GM18526 (cell line): ENCODE data around the gene ZNF726.

Experiments used
- POLR2A ChIP-seq: IDR thresholded peaks from 3 replicates; pipeline ENCODE4 v1.6.1; 2011; ENCODE audit not compliant: insufficient read length; ENCODE audit errors: extremely low read depth

The ZNF726 gene

GRCh38 chr19:23914402-23915286, at the start of gene ZNF726:
TSS of gene ZNF726 (plus strand) at chr19:23914886. CDS start at chr19:23914995, 109 bp downstream.
- TF ChIP-seq POLR2A = peak; percentile 57

DNA sequence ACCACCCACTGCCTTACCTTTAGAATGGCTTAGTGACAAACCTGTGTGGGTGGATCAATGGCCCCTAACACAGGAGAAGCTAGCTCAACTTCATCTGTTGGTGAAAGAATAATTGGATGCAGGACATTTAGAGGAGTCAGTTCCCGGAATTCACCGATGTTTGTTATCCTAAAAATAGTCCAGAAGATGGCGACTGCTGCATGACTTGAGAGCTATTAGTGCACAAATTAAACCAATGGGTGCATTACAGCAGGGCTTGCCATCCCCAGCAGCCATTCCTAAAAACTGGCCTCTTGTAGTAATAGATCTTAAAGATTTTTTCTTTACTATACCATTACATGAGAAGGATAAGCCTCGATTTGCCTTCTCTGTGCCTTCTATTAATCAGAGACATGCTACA, 46.8 kb upstream of the ZNF726 start:
- TF ChIP-seq POLR2A = no peak

DNA sequence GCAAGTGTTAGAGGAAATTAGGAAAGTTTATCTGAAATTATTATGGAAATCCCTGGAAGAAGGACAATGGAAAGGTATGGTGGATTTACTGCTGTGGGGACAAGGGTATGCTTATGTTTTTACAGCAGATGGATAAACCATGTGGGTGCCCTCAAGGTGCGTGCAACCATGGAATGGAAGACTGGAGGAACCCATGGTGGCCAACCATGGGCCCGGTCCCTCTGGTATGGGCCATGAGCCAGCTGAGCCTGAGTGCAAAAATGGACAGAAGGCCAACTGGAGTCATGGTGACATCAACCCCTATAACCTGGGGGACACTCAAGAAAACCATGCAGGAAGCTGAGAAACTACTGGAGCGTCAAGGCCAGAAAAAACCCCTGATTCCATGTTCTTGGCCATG, 46.1 kb upstream of the ZNF726 start:
- TF ChIP-seq POLR2A = no peak

DNA sequence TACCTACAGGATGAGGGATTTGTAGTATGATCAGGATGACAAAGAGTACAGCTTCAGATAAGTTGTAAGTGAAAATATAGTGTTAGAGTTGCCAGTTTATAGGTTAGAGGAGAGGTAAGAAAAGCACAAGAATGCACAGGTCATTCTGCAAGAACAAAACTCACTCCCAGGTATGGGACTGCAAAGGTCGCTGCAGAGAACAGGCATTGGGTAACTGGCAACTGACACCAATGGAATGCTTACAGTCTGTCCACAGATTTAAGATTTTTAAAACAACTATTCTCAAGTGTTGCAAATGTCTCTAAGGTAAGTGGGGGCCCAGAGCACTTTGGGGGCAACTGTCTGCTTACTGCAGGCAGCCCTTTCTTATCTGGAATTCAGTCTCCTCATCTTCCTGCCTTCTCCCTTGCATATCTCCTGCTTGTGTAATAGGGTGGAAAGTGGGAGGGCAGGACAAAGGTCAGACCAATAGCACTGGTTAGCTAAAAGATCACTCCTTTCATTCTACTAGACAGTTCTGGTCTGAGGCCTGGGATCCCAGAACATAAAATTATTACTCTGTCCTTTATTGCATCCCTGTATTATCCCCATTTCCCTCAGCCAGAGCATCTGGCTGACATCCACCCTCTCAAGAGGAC, 42.3 kb upstream of the ZNF726 start:
- no peak for TF ChIP-seq POLR2A

GRCh38 chr19:23876261-23876660, 38.4 kb upstream of the ZNF726 start:
- TF ChIP-seq POLR2A = no peak

DNA sequence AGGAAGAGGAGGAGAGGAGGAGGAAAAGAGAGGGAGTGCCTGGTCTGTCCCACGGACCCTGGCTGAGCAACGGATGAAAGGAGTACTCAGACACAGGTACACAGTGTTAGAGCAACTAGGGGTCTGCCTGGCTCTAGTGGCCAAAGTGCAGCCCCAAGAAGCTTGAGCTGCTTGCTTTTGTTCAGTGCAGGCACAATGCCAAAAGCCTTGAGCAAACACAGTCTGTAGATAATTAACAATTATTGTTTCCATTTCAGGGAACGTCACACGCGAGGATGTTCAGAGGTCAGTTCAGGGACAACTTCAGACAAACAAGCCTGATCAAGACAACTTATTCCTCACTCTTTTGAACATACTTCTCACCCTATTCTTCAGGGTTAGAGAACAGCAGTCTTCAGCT, 32.2 kb upstream of the ZNF726 start:
- TF ChIP-seq POLR2A = no peak

- no peak for TF ChIP-seq POLR2A
Measured at GRCh38 chr19:23884363-23884762, 30.3 kb upstream of the ZNF726 start.

DNA sequence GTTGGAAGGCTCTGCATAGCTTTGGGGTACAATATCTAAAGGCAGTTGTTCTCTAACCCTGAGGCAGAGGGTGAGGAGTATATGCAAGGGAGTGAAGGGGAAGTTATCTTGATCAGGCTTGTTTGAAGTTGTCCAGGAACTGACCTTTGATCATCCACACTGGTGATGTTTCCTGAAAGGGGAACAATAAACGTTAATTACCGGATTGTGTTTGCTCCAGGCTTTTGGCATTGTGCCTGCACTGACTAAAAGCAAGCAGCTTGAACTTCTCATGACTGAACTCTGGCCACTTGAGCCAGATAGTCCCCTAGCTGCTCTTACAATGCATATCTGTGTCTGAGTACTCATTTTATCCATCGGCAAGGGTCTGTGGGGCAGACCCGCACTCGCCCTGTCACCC, 27.0 kb upstream of the ZNF726 start:
- TF ChIP-seq POLR2A = no peak

- TF ChIP-seq POLR2A = no peak
Measured at GRCh38 chr19:23896912-23897311, 17.8 kb upstream of the ZNF726 start.

DNA sequence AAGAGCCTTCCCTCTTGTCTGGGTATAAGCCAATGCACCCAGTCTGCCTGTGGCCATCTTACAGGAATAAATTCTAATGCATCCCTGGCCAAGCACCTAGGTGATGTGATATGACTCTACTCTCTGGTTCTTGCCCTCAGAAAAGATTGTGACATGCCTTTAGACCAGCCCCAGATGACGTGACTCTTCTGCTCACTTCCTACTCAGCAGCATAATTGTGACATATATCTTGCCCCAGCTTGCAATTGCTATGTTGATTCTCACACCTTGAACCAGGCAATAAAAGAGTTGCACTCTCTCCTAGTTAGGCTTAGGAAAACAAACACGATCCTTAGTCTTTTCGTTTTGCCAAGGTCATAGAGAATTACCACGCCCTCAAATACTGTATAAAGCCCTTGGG, 13.3 kb upstream of the ZNF726 start:
- TF ChIP-seq POLR2A = no peak

DNA sequence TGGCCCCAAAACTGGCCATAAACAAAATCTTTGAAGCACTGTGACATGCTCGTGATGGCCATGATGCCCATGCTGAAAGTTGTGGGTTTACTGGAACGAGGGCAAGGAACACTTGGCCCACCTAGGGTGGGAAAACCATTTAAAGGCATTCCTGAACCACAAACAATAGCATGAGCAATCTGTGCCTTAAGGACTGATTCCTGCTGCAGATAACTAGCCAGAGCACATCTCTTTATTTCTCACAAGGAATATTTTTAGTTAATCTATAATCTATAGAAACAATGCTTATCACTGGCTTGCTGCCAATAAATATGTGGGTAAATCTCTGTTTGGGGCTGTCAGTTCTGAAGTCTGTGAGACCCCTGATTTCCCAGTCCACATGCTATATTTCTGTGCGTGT, 10.3 kb upstream of the ZNF726 start:
- TF ChIP-seq POLR2A = no peak

- no peak for TF ChIP-seq POLR2A
Measured at GRCh38 chr19:23905771-23906170, 8.9 kb upstream of the ZNF726 start.

DNA sequence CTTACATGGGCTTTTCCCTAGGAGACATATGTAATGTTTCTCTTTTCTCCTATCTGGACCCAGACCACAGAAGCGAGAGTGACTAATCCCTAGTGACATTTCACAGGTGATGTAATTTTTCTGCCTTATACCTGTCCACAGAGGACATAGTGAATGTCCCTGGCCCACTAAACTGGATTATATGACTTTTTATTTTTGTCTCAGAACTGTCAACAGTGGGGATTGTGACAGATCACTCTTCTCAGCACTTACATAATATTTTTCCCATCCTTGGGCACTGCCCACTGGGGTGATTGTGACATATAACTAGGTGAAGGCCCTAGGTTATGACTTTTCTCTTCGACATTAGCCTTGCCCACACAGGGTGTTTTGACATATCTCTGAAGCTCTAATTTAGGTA, 7.9 kb upstream of the ZNF726 start:
- no peak for TF ChIP-seq POLR2A

- TF ChIP-seq POLR2A = no peak
Measured at GRCh38 chr19:23908165-23908564, 6.5 kb upstream of the ZNF726 start.

DNA sequence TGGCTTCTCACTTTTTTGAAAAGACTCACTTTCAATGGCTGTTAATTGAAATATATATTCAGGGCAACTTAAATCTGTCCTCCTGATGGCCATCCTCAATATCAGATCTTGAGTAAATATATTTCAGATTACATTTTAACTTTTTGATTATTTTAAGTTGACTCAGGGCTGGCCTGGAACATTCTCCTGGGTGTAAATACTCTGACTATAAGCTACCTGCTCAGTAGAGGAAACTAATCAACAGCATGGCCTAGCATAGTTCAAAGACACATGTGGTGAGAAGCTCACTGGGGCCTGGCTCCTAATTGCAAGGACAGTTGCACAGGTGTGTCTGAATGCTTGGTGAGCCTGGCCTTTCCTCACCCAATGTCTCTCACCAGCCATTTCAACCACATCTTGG, 5.5 kb upstream of the ZNF726 start:
- TF ChIP-seq POLR2A = no peak

- no peak for TF ChIP-seq POLR2A
Measured at GRCh38 chr19:23913931-23914330, 755 bp upstream of the ZNF726 start.
